Mucosa of descending colon (tissue), 3 donors: ENCODE data around the gene DHTKD1. TPM values are rescaled to one million over a fixed set of nuclear protein-coding genes. Genes with fewer than 3 reads are reported as not detected.
"Not testable (repeated sequence)": the region's sequence is repeated elsewhere in the genome, so short reads cannot be mapped to it uniquely, and the experiment has no call there.

ENCODE experiments used
- ATAC-seq: fragments of 200-7000 bp; cut with Tn5 transposase; one replicate; pipeline ENCODE4 v1.9.1; 2020; ENCODE audit warnings: mild to moderate bottlenecking, moderate library complexity
- DNase-seq, 3 donors: peaks; one replicate each; pipeline ENCODE4 v3.0.0-alpha.2; 2020
- H3K36me3 ChIP-seq: fragments of 200-600 bp; one replicate; pipeline ENCODE4 v1.8.0; 2021; ENCODE audit warnings: low read depth, mild to moderate bottlenecking
- H3K4me1 ChIP-seq: fragments of 200-600 bp; one replicate; pipeline ENCODE4 v1.8.0; 2021; ENCODE audit warnings: low read depth, mild to moderate bottlenecking
- H3K4me3 ChIP-seq: fragments of 200-600 bp; one replicate; pipeline ENCODE4 v1.8.0; 2021; ENCODE audit warnings: mild to moderate bottlenecking
- H3K9me3 ChIP-seq: fragments of 200-600 bp; one replicate; pipeline ENCODE4 v1.8.0; 2021; ENCODE audit warnings: mild to moderate bottlenecking
- CTCF ChIP-seq: fragments of 200-600 bp; IDR thresholded peaks from one replicate; pipeline ENCODE4 v1.8.0; 2022; ENCODE audit warnings: antibody characterized with exemption, mild to moderate bottlenecking
- intact Hi-C, 2 donors: fragments of 100-400 bp; cut with DNase I in 1 of 2; cut with micrococcal nuclease in 1 of 2; formaldehyde crosslinking; loops; one replicate each; pipeline versions ENCODE4 v1.11.0 to v1.11.1; 2022; cut with DNase I, micrococcal nuclease
- microRNA-seq: library from miRNA; unstranded; fragments of <30 nt; microRNA quantifications from one replicate; pipeline ENCODE4, GENCODE V29; 2019
- total RNA-seq, 3 donors: library from RNA; stranded (reverse); fragmentation: NEBNext Ultra II Directional in 2 of 3; extraction: Animal tissue kit (Norgen Biotek cat#: 25700) in 2 of 3; gene quantifications; one replicate each; pipeline versions ENCODE4 v1.2.1 to v1.2.4, GENCODE V29; 2021 to 2023
- donor health status: DM: no; HTN: no; CAD: no; lungs with moderate emphysema.
- donor health status: DM: no; HTN: no; CAD: no.
- donor health status: DM: no; HTN: yes; CAD: no.

DHTKD1 gene
- total RNA-seq, 3 donors from 2014 or later = 23.8 to 33.5 (median 27.6) TPM

GRCh38 chr10:12165036-12165435 lies 96.3 kb downstream of the DHTKD1 start:
- no peaks in the 10 kb centered on the region for H3K4me1 ChIP-seq
- ATAC-seq (no peak), DNase-seq (no peak)
- H3K36me3 ChIP-seq = no peaks in the 10 kb centered on the region
- intact Hi-C loops = no loop called here
- H3K4me3 ChIP-seq = no peak overlapping the region
- no peaks in the 10 kb centered on the region for H3K9me3 ChIP-seq
- no peak for TF ChIP-seq CTCF

GRCh38 chr10:12165999-12166775 lies 97.4 kb downstream of the DHTKD1 start:
- H3K36me3 ChIP-seq = no peaks in the 10 kb centered on the region
- intact Hi-C loops = no loop called here

GRCh38 chr10:12171512-12171911 lies 102.8 kb downstream of the DHTKD1 start:
- ATAC-seq, H3K4me3 ChIP-seq, intact Hi-C loops, H3K9me3 ChIP-seq, H3K4me1 ChIP-seq, H3K36me3 ChIP-seq, DNase-seq: not testable (repeated sequence)

More at GRCh38 chr10:12165999-12166775, 97.4 kb downstream of the DHTKD1 start:
- no peak for TF ChIP-seq CTCF
- Histone ChIP-seq H3K4me3 (no peak overlapping the region), H3K9me3 (no peaks in the 10 kb centered on the region), H3K4me1 (no peaks in the 10 kb centered on the region)
- ATAC-seq (no peak), DNase-seq (no peak)

Small RNA genes within 50 kb of the gene (microRNA-seq; reads per million reads assigned to microRNA genes)
- gene MIR548AK = not detected

Other genes with a start within 250 kb of the DHTKD1 start
- 10 to 100 TPM in 1 of 3 donors, 1 to 10 TPM in 2; 3.9 to 10.4 (median 6.2) TPM for gene PROSER2, start 245.6 kb upstream of the DHTKD1 start, total RNA-seq
- gene UPF2, start 26.1 kb upstream of the DHTKD1 start, total RNA-seq = 10 to 100 TPM; 20.6 to 36.8 (median 22.3) TPM
- 1 to 10 TPM; 4.9 to 6.5 (median 5.0) TPM for gene SEC61A2, start 60.7 kb downstream of the DHTKD1 start, total RNA-seq
- 10 to 100 TPM; 32.0 to 44.7 (median 32.8) TPM for gene NUDT5, start 126.9 kb downstream of the DHTKD1 start, total RNA-seq
- gene CDC123, start 127.2 kb downstream of the DHTKD1 start, total RNA-seq = 10 to 100 TPM; 40.5 to 66.1 (median 48.4) TPM